DND-41 (cell line): ENCODE measurements around the gene SENP2.

ENCODE experiments used
- ATAC-seq: fragments of 200-7000 bp; cut with Tn5 transposase; 3 replicates; pipeline ENCODE4 v1.9.1; 2021; ENCODE audit warnings: low read depth; ENCODE audit not compliant: insufficient read depth
- DNase-seq: peaks from one replicate; pipeline ENCODE4 v3.0.0-alpha.2; 2020
- H2AFZ ChIP-seq: 2 replicates; pipeline ENCODE4 v1.6.0; 2012; ENCODE audit warnings: low read depth, low read length
- H3K27ac ChIP-seq: 2 replicates; pipeline ENCODE4 v1.5.1; 2012; ENCODE audit warnings: low read length, inconsistent platforms
- H3K27me3 ChIP-seq: fragments of 200-600 bp; sonication (generic); 2 replicates; pipeline ENCODE4 v1.6.0; 2012; ENCODE audit warnings: low read length, mild to moderate bottlenecking, inconsistent platforms; ENCODE audit not compliant: insufficient read depth, poor library complexity
- H3K36me3 ChIP-seq: 2 replicates; pipeline ENCODE4 v1.5.1; 2012; ENCODE audit warnings: low read length, inconsistent platforms; ENCODE audit not compliant: insufficient read depth
- H3K4me1 ChIP-seq: 2 replicates; pipeline ENCODE4 v1.5.1; 2012; ENCODE audit warnings: mild to moderate bottlenecking, low read length; ENCODE audit not compliant: insufficient read depth
- H3K4me2 ChIP-seq: 2 replicates; pipeline ENCODE4 v1.6.0; 2012; ENCODE audit warnings: mild to moderate bottlenecking, moderate library complexity, low read length, inconsistent platforms; ENCODE audit not compliant: insufficient read depth
- H3K4me3 ChIP-seq, 2 experiments: fragments of 200-600 bp in 1 of 2; shearing (Covaris generic) in 1 of 2; 2 replicates each; pipeline ENCODE4 v1.5.1; 2012 to 2016; ENCODE audit warnings: inconsistent platforms in 2 of 2, low read length in 2 of 2, mild to moderate bottlenecking in 2 of 2, low read depth in 1 of 2, moderate library complexity in 1 of 2
- H3K79me2 ChIP-seq: 2 replicates; pipeline ENCODE4 v1.6.0; 2012; ENCODE audit warnings: low read length, inconsistent platforms; ENCODE audit not compliant: insufficient read depth
- H3K9ac ChIP-seq: 2 replicates; pipeline ENCODE4 v1.6.0; 2012; ENCODE audit warnings: low read depth, mild to moderate bottlenecking, inconsistent platforms, low read length, moderate library complexity
- H3K9me3 ChIP-seq: 2 replicates; pipeline ENCODE4 v1.5.1; 2012; ENCODE audit warnings: low read length, moderate library complexity, mild to moderate bottlenecking, inconsistent platforms; ENCODE audit not compliant: insufficient read depth, severe bottlenecking
- H4K20me1 ChIP-seq: 2 replicates; pipeline ENCODE4 v1.6.0; 2012; ENCODE audit warnings: low read length; ENCODE audit not compliant: insufficient read depth
- CTCF ChIP-seq: IDR thresholded peaks from 2 replicates; pipeline ENCODE4 v1.5.1; 2012; ENCODE audit warnings: borderline replicate concordance, low read length, moderate library complexity, mild to moderate bottlenecking; ENCODE audit not compliant: poor library complexity, severe bottlenecking; ENCODE audit errors: extremely low read depth
- EZH2 ChIP-seq: IDR thresholded peaks from 3 replicates; pipeline ENCODE4 v1.6.1; 2012; ENCODE audit warnings: borderline replicate concordance, low read depth, mild to moderate bottlenecking, moderate library complexity, low read length, inconsistent platforms; ENCODE audit not compliant: severe bottlenecking

The SENP2 gene

GRCh38 chr3:185677146-185677829 lies 91.2 kb downstream of the SENP2 start:
- Histone ChIP-seq H3K4me2 (no peak overlapping the region), H2AFZ (no peak overlapping the region), H3K27ac (no peak overlapping the region), H3K79me2 (no peaks in the 10 kb centered on the region), H3K36me3 (no peaks in the 10 kb centered on the region), H3K9ac (no peak overlapping the region), H4K20me1 (no peaks in the 10 kb centered on the region), H3K4me3 (no peak overlapping the region), H3K9me3 (no peaks in the 10 kb centered on the region), H3K4me1 (no peaks in the 10 kb centered on the region), H3K27me3 (peaks cover 2% of the 10 kb centered on the region)
- DNase-seq: peak; percentile 9
- TF ChIP-seq CTCF (peak; percentile 69), EZH2 (no peak)
- ATAC-seq: peak; percentile 70

- no peaks in the 10 kb centered on the region for H3K79me2 ChIP-seq
- no peaks in the 10 kb centered on the region for H4K20me1 ChIP-seq
- no peak overlapping the region for H3K9ac ChIP-seq
- ATAC-seq (no peak), DNase-seq (no peak)
- peaks cover 2% of the 10 kb centered on the region for H3K27me3 ChIP-seq
- no peak overlapping the region for H3K4me2 ChIP-seq
- H3K4me1 ChIP-seq: no peaks in the 10 kb centered on the region
- H3K9me3 ChIP-seq: no peaks in the 10 kb centered on the region
- no peak overlapping the region for H3K27ac ChIP-seq
- no peak for TF ChIP-seq CTCF
- TF ChIP-seq EZH2: no peak
- H3K36me3 ChIP-seq: no peaks in the 10 kb centered on the region
- no peak overlapping the region for H2AFZ ChIP-seq
- no peak overlapping the region for H3K4me3 ChIP-seq
Observed at GRCh38 chr3:185678027-185678426, 91.9 kb downstream of the SENP2 start.

GRCh38 chr3:185680231-185680630 lies 94.1 kb downstream of the SENP2 start:
- no peaks in the 10 kb centered on the region for H3K36me3 ChIP-seq
- no peak for DNase-seq

More at GRCh38 chr3:185680231-185680630, 94.1 kb downstream of the SENP2 start:
- Histone ChIP-seq H3K9me3 (no peaks in the 10 kb centered on the region), H3K4me2 (no peak overlapping the region), H3K79me2 (no peaks in the 10 kb centered on the region), H3K4me3 (no peak overlapping the region), H3K27ac (no peak overlapping the region), H4K20me1 (no peaks in the 10 kb centered on the region), H3K4me1 (no peaks in the 10 kb centered on the region), H3K27me3 (peaks cover 2% of the 10 kb centered on the region), H2AFZ (no peak overlapping the region), H3K9ac (no peak overlapping the region)
- no peak for TF ChIP-seq CTCF
- no peak for TF ChIP-seq EZH2
- no peak for ATAC-seq
